ENCODE data around the gene CBX1. TPM values are rescaled to one million over a fixed set of nuclear protein-coding genes. Genes with fewer than 3 reads are reported as not detected.

CBX1 gene
- 31.2 TPM for total RNA-seq
- long read RNA-seq, transcript CBX1-201 (5 exons, 2,232 nt): major isoform, 5 of 8 reads
- long read RNA-seq, partial matches to known transcripts: 1 of 8 reads
- long read RNA-seq, other reads (novel, unspliced or antisense): 2 of 8 reads

GRCh38 chr17:48101012-48101720 lies at the start of gene CBX1:
Gene CBX1, minus strand, starts transcription at chr17:48101478. Its CDS starts 24,474 bp downstream, at chr17:48077004.
- intact Hi-C loops (cut with DNase I): no loop called here
- peak; percentile 96 for DNase-seq (ENCODE audit: low spot score)

- intact Hi-C loops (cut with DNase I): loop anchor here (5.0 kb wide), 1 partner anchor 467 kb away; the partner anchor contains the start of gene HOXB8
These were observed 49.3 kb upstream of the CBX1 start for GRCh38 chr17:48150597-48151001.

GRCh38 chr17:48149787-48150463 lies 48.6 kb upstream of the CBX1 start:
- no peak for DNase-seq (ENCODE audit: low spot score)
- intact Hi-C loops (cut with DNase I): loop anchor here (5.0 kb wide), 1 partner anchor 467 kb away; the partner anchor contains the start of gene HOXB8

More at GRCh38 chr17:48150597-48151001, 49.3 kb upstream of the CBX1 start:
- no peak for DNase-seq (ENCODE audit: low spot score)

- intact Hi-C loops (cut with DNase I): no loop called here
- no peak for DNase-seq (ENCODE audit: low spot score)
These were observed 47.8 kb upstream of the CBX1 start for GRCh38 chr17:48148854-48149786.

- no peak for DNase-seq (ENCODE audit: low spot score)
- intact Hi-C loops (cut with DNase I): no loop called here
These were observed 46.9 kb upstream of the CBX1 start for GRCh38 chr17:48148029-48148770.

GRCh38 chr17:48144976-48145798 lies 43.9 kb upstream of the CBX1 start:
- no peak for DNase-seq (ENCODE audit: low spot score)
- intact Hi-C loops (cut with DNase I): no loop called here

GRCh38 chr17:48144231-48144630 lies 43.0 kb upstream of the CBX1 start:
- intact Hi-C loops (cut with DNase I): no loop called here
- DNase-seq (ENCODE audit: low spot score): no peak

- intact Hi-C loops (cut with DNase I): no loop called here
- no peak for DNase-seq (ENCODE audit: low spot score)
These were observed 42.4 kb upstream of the CBX1 start for GRCh38 chr17:48143629-48144028.

- intact Hi-C loops (cut with DNase I): no loop called here
- DNase-seq (ENCODE audit: low spot score): no peak
These were observed 38.7 kb upstream of the CBX1 start for GRCh38 chr17:48139944-48140343.

GRCh38 chr17:48137656-48138055 lies 36.4 kb upstream of the CBX1 start:
- intact Hi-C loops (cut with DNase I): no loop called here

GRCh38 chr17:48134912-48135480 lies 33.7 kb upstream of the CBX1 start:
- DNase-seq (ENCODE audit: low spot score): no peak
- intact Hi-C loops (cut with DNase I): loop anchor here (5.0 kb wide), 1 partner anchor 58 kb away; no protein-coding TSS in a partner anchor

More at GRCh38 chr17:48137656-48138055, 36.4 kb upstream of the CBX1 start:
- DNase-seq (ENCODE audit: low spot score): no peak

- no peak for DNase-seq (ENCODE audit: low spot score)
- intact Hi-C loops (cut with DNase I): loop anchor here (5.0 kb wide), 1 partner anchor 55 kb away; no protein-coding TSS in a partner anchor
These were observed 31.1 kb upstream of the CBX1 start for GRCh38 chr17:48132385-48132784.

GRCh38 chr17:48131216-48131824 lies 30.0 kb upstream of the CBX1 start:
- intact Hi-C loops (cut with DNase I): loop anchor here (1.0 to 5.0 kb wide), 2 partner anchors 54 to 106 kb away; no protein-coding TSS in a partner anchor
- no peak for DNase-seq (ENCODE audit: low spot score)

- intact Hi-C loops (cut with DNase I): loop anchor here (5.0 kb wide), 1 partner anchor 53 kb away; no protein-coding TSS in a partner anchor
- no peak for DNase-seq (ENCODE audit: low spot score)
These were observed 28.7 kb upstream of the CBX1 start for GRCh38 chr17:48129981-48130380.

GRCh38 chr17:48128400-48128799 lies 27.1 kb upstream of the CBX1 start:
- intact Hi-C loops (cut with DNase I): no loop called here
- DNase-seq (ENCODE audit: low spot score): no peak

- DNase-seq (ENCODE audit: low spot score): no peak
- intact Hi-C loops (cut with DNase I): no loop called here
These were observed 26.2 kb upstream of the CBX1 start for GRCh38 chr17:48127371-48128051.

- DNase-seq (ENCODE audit: low spot score): no peak
- intact Hi-C loops (cut with DNase I): no loop called here
These were observed 25.2 kb upstream of the CBX1 start for GRCh38 chr17:48126532-48126850.
